GM21737 (cell line): Measurements from ENCODE around the gene BCAS2.

Experiments
- ATAC-seq: cut with Tn5 transposase; IDR thresholded peaks from one replicate; pipeline ENCODE4 v1.9.1; 2021; ENCODE audit warnings: mild to moderate bottlenecking, moderate library complexity; ENCODE audit not compliant: unreplicated experiment

BCAS2 gene

GRCh38 chr1:114559356-114559755 is 22.1 kb downstream of the BCAS2 start:
- no peak for ATAC-seq

GRCh38 chr1:114558544-114558943 is 22.9 kb downstream of the BCAS2 start:
- no peak for ATAC-seq

DNA sequence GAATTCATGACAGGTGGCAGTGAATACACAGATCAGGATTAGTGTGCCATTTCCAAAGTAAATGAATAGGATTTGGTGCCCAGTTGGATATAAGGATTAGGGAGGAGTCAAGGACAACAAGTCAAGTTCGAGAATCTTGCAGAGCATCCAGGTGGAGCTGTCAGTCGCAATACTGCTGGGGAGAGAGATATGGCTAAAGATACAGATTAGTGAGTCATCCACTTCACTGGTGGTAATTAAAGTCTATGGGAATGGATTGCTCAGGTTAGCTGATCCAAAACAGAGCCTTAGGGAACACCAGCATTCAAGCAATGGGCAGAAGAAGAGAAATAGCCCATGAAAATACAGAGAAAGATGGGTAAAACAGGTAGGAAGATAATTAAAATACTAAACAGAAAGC is 26.8 kb downstream of the BCAS2 start:
- ATAC-seq, result no peak

GRCh38 chr1:114552106-114552639 is 29.2 kb downstream of the BCAS2 start:
- ATAC-seq, result no peak

DNA sequence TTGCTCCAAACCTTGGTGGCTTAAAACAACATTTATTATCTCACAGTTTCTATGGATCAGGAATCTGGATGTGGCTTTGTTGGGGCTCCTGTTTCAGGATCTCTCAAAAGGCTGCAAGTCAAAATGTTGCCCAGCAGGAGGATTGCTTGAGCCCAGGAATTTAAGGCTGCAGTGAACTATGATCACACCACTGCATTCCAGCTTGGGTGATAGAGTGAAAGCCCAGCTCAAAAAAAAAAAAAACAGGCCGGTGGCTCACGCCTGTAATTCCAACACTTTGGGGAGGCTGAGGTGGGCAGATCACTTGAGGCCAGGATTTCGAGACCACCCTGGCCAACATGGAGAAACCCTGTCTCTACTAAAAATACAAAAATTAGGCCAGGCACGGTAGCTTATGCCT is 30.0 kb downstream of the BCAS2 start:
- ATAC-seq, result no peak

DNA sequence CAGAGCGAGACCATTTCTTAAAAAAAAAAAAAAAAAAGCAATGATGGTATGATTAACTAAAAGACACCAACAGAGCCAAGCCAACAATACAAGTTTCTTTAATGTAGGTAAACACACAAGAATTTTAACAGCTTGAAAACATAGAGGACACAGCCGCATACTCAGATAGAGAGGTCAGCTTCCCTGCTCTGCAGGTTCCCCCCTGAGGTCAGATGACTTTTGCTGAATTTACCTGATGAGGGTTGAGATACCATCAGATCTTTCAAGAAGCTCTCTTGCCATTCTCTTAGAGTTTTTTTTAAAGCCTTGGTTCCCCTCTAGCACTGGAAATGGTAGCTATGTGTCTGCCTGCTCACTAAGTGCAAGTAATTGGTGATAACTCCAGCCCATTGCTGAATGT is 31.1 kb downstream of the BCAS2 start:
- ATAC-seq, result no peak

DNA sequence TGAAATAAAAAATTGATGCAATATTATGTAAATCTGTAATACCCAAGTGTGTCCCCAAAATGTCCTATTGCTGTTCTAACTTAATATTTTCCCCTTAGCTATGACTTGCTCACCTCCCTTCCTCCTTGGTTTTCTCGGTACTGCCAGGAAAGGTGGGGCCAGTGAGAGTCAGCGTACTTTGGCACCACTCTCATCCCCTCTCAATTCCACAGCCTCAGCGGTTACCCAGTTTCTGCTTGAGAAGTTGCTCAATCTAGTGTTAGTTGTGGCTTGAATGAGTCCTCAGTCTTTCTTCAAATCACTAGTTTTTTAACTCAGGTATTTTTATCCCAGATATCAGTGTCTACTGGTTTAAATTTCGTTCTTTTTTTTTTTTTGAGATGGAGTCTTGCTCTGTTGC is 32.3 kb downstream of the BCAS2 start:
- ATAC-seq, result no peak

DNA sequence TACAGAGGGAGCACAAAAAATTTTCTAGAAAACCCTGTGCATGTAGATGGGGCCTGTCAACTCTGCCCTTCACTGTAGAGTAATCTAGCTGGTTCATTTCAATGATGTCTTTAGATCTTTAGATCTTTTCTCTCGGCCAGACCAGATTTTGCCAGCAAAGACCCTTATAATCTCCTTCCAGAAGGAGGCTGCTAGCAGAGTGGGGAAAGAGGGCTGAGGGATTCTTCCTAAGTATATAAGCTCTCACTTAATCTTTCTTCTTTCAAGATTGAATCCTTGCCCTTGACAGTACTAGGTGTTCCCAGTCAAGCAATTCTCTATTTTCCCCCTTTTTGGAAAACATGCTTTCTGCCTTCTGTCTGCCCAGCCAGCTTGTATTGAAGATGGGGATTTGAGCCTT is 34.3 kb downstream of the BCAS2 start:
- no peak for ATAC-seq

DNA sequence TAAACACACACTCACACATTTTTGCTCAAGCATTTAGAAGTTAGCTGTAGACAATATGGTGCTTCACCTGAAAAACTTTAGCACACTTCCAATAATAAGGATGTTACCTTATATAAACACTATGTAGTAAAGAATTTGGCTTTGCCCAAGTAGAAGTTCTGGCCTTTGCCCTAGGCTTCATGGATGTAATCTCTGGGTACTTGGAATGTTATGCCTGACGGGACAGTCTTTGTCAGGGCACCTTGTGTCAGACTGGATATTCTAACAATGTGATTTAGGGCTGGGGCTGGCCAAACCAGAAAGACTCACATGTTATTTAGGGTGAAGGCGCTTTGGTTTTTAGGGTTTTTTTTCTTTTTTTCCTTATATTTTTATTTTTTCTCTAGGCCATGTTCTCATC is 35.6 kb downstream of the BCAS2 start:
- ATAC-seq, result no peak

DNA sequence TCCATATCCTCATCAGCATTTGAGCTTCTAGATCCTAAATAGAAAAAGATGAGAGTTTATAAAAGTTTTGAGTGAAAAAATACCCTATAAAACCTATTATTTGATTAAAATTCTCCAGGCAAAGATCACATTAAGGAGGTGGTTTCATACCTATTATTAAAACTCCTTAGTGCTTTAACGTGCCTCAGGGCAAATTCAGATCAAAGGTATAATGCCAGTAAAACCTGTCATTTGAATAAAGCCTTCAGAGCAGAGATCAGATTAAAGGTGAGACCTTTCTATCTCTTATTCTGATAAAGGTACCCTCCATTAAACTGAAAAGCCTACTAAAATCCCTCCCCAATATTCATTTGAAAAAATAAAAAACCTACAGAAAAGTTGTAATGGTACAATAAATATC is 36.1 kb downstream of the BCAS2 start:
- no peak for ATAC-seq

DNA sequence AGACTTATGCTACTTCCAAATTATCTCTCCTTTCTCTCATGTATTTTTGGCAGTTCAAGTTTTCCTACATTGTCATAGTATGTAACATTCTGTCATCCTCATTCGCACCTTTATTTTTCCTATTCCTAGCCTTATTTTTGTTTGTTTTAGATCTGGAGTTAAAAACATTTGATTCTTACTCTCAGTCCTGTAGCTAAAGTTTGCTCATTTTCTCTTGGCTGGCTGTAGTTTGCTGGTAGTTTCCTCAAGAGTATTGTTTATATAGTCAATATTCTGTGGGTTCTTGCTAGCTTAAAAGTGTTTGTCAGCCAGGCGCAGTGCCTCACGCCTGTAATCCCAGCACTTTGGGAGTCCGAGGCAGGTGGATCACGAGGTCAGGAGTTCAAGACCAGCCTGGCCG is 40.6 kb downstream of the BCAS2 start:
- no peak for ATAC-seq

GRCh38 chr1:114540272-114540671 is 41.1 kb downstream of the BCAS2 start:
- ATAC-seq, result no peak

- ATAC-seq, result no peak
Measured at GRCh38 chr1:114536043-114536442, 45.4 kb downstream of the BCAS2 start.

- no peak for ATAC-seq
Measured at GRCh38 chr1:114535401-114535800, 46.0 kb downstream of the BCAS2 start.

DNA sequence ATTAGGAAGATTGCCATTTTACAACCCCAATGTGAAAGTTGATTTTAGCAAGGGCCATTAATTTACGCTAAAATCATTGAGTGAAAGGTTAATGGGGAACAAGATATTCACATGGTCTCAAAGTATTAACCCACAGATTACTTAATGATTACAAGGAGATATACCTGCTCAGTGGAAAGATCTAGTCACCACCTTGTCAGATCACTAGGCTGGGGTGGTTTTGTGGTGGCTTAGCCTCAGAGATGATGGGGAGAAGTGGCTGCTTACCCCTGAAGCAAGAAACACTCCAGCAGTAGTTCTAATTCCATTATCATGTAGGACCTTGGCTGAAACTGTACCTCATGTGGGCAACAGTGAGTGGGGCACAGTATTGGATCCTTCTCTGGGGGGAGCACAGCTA is 50.3 kb downstream of the BCAS2 start:
- ATAC-seq, result no peak

DNA sequence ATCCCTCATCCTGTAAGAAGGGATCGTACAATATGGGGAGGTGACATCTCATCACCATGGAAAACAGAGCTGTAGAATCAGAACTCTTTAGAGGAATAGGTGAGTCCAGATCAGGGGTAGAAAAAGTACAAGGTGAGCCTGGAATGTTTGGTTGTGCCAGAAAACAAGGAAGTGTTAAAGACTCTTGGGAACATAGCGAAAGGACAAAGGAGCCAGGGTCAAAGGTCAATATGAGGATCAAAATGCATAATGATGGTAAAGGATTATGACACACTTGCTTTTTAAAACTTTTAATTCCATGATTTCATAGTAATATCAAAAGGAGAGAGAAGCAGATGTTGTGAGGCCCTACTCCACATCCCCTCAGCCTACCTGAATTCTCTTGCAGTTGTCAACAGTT is 51.2 kb downstream of the BCAS2 start:
- ATAC-seq, result no peak

DNA sequence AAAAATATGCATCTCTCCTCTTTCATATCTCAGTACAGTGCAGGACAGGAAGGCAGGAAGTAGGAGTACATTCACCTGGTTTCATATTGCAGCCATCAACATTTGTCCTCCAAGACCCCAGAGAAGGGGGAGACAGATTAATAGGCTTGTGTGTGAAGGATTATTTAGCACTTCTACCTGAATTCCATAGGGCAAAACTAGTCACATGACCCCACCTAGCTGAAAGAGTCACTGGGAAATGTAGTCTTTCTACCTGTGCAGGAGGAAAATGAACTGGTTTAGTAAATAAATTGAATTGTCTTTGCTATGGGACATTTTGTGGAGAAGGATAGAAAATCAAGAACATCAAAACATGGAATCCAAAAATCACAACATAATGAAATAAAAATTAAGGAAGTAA is 56.5 kb downstream of the BCAS2 start:
- no peak for ATAC-seq

GRCh38 chr1:114522264-114522575 is 59.2 kb downstream of the BCAS2 start:
- no peak for ATAC-seq

GRCh38 chr1:114521396-114522263 is 59.8 kb downstream of the BCAS2 start:
- ATAC-seq, result no peak
